Neutrophil (primary cell): ENCODE results near the gene ACAD8.

Source experiments
- H3K27ac ChIP-seq: fragments of 200-600 bp; sonication (generic); 2 replicates; pipeline ENCODE4 v1.5.1; 2016; ENCODE audit warnings: mild to moderate bottlenecking, moderate library complexity
- H3K27me3 ChIP-seq: fragments of 200-600 bp; sonication (generic); 2 replicates; pipeline ENCODE4 v1.6.0; 2016; ENCODE audit warnings: mild to moderate bottlenecking
- H3K36me3 ChIP-seq: fragments of 200-600 bp; sonication (generic); 2 replicates; pipeline ENCODE4 v1.5.1; 2017
- H3K4me1 ChIP-seq, 2 experiments: fragments of 200-600 bp in 1 of 2; sonication (generic) in 1 of 2; 1 replicate in 1 of 2; 2 replicates in 1 of 2; pipeline versions ENCODE4 v1.5.1 to v1.6.1; 2013 to 2016; ENCODE audit warnings: low read depth in 1 of 2, low read length in 1 of 2, mild to moderate bottlenecking in 1 of 2, moderate library complexity in 1 of 2; ENCODE audit not compliant: control insufficient read depth in 1 of 2, insufficient read depth in 1 of 2
- H3K4me3 ChIP-seq, 2 experiments: fragments of 200-600 bp in 1 of 2; sonication (generic) in 1 of 2; 1 replicate in 1 of 2; 2 replicates in 1 of 2; pipeline ENCODE4 v1.5.1; 2013 to 2016; ENCODE audit warnings: low read depth in 1 of 2, low read length in 1 of 2, mild to moderate bottlenecking in 1 of 2, moderate library complexity in 1 of 2
- H3K9me3 ChIP-seq: fragments of 200-600 bp; sonication (generic); 2 replicates; pipeline ENCODE4 v1.5.1; 2016
- CTCF ChIP-seq: fragments of 200-600 bp; sonication (generic); IDR thresholded peaks from 2 replicates; pipeline ENCODE4 v1.5.1; 2016; ENCODE audit warnings: antibody characterized with exemption

Gene ACAD8

GRCh38 chr11:134216816-134217215, 36.6 kb upstream of the ACAD8 start:
- no peaks in the 10 kb centered on the region for H3K9me3 ChIP-seq
- peaks cover 3% of the 10 kb centered on the region for H3K36me3 ChIP-seq
- no peaks in the 10 kb centered on the region for H3K27me3 ChIP-seq
- TF ChIP-seq CTCF: no peak
- H3K4me1 ChIP-seq: no peaks in the 10 kb centered on the region
- no peak overlapping the region for H3K4me3 ChIP-seq
- H3K27ac ChIP-seq: no peak overlapping the region

GRCh38 chr11:134223121-134223520, 30.2 kb upstream of the ACAD8 start:
- Histone ChIP-seq H3K27ac (peak overlapping the region; percentile 93), H3K4me1 (peaks cover 40 to 44% of the 10 kb centered on the region in 2 experiments), H3K9me3 (no peaks in the 10 kb centered on the region), H3K27me3 (no peaks in the 10 kb centered on the region), H3K36me3 (peaks cover 3% of the 10 kb centered on the region), H3K4me3 (peak overlapping the region; percentile 93 to 100)
- no peak for TF ChIP-seq CTCF

GRCh38 chr11:134223836-134224709, 29.3 kb upstream of the ACAD8 start, which contains the start of the genes NCAPD3 and VPS26B:
Gene NCAPD3, minus strand, starts transcription at chr11:134223967. Its CDS starts 41 bp downstream, at chr11:134223926.
Gene VPS26B, plus strand, starts transcription at chr11:134224671. Its CDS starts 452 bp downstream, at chr11:134225123.
- Histone ChIP-seq H3K27ac (peak within 1 kb of the TSS; percentile 93), H3K4me1 (peaks cover 40 to 46% of the 10 kb centered on the region in 2 experiments), H3K27me3 (no peaks in the 10 kb centered on the region), H3K36me3 (peaks cover 3% of the 10 kb centered on the region), H3K9me3 (no peaks in the 10 kb centered on the region), H3K4me3 (peak within 1 kb of the TSS; percentile 93 to 100)
- TF ChIP-seq CTCF: peak; percentile 19

- TF ChIP-seq CTCF: peak; percentile 1
- Histone ChIP-seq H3K9me3 (no peaks in the 10 kb centered on the region), H3K36me3 (no peaks in the 10 kb centered on the region), H3K27me3 (no peaks in the 10 kb centered on the region), H3K4me1 (peaks cover 44 to 54% of the 10 kb centered on the region in 2 experiments), H3K27ac (peak overlapping the region; percentile 93), H3K4me3 (peak overlapping the region; percentile 93 to 100)
Measured at GRCh38 chr11:134224710-134225664, 28.4 kb upstream of the ACAD8 start.

GRCh38 chr11:134226806-134227325, 26.5 kb upstream of the ACAD8 start:
- Histone ChIP-seq H3K36me3 (no peaks in the 10 kb centered on the region), H3K4me1 (peaks cover 63 to 73% of the 10 kb centered on the region in 2 experiments), H3K4me3 (no peak overlapping the region), H3K27ac (no peak overlapping the region), H3K27me3 (no peaks in the 10 kb centered on the region), H3K9me3 (no peaks in the 10 kb centered on the region)
- no peak for TF ChIP-seq CTCF
